PFSK-1 (cell line): Measurements from ENCODE around the gene TSPAN6.

ENCODE experiments used
- FOXP2 ChIP-seq: optimal IDR thresholded peaks from 2 replicates; pipeline ENCODE3; 2011; ENCODE audit warnings: borderline replicate concordance, control low read depth, inconsistent platforms; ENCODE audit not compliant: insufficient read depth; ENCODE audit errors: extremely low read length, extremely low read depth
- POLR2AphosphoS5 ChIP-seq: IDR thresholded peaks from 2 replicates; pipeline ENCODE4 v1.6.1; 2012; ENCODE audit warnings: low read depth, mild to moderate bottlenecking, control low read depth, low read length, moderate library complexity
- REST ChIP-seq, 2 experiments: IDR thresholded peaks; 2 replicates each; pipeline versions ENCODE4 v1.6.1 to v1.8.0; 2011 to 2012; ENCODE audit warnings: low read depth in 2 of 2, low read length in 2 of 2, control low read depth in 1 of 2, inconsistent platforms in 1 of 2, mild to moderate bottlenecking in 1 of 2, moderate library complexity in 1 of 2; ENCODE audit not compliant: insufficient read depth in 1 of 2
- SIN3A ChIP-seq: IDR thresholded peaks from 2 replicates; pipeline ENCODE4 v1.6.1; 2012; ENCODE audit warnings: mild to moderate bottlenecking, low read length, moderate library complexity, borderline replicate concordance; ENCODE audit not compliant: insufficient read depth
- TAF1 ChIP-seq: IDR thresholded peaks from 2 replicates; pipeline ENCODE4 v1.6.1; 2012; ENCODE audit warnings: low read length, control low read depth, borderline replicate concordance; ENCODE audit not compliant: insufficient read depth

TSPAN6 gene

GRCh38 chrX:100584611-100585010 lies 52.0 kb downstream of the TSPAN6 start, which contains the start of gene TNMD:
Gene TNMD (plus strand): TSS chrX:100584936. CDS start chrX:100585019, 83 bp downstream.
- no peak for TF ChIP-seq REST (IDR thresholded peaks at IDR 0.05; ENCODE audit: insufficient read depth in 1 of 2, low read depth in 2 of 2, low read length in 2 of 2)
- no peak for TF ChIP-seq TAF1
- TF ChIP-seq POLR2AphosphoS5: no peak
- no peak for TF ChIP-seq FOXP2
- TF ChIP-seq SIN3A: no peak
